SW480 (cell line): ENCODE results near the gene CSNK1E.

ENCODE experiments used
- DNase-seq: peaks from one replicate; pipeline ENCODE4 v3.0.0-alpha.2; 2016; ENCODE audit warnings: low spot score

CSNK1E gene

GRCh38 chr22:38249803-38250642 lies 67.2 kb downstream of the CSNK1E start:
- DNase-seq, result no peak

GRCh38 chr22:38249301-38249700 lies 67.9 kb downstream of the CSNK1E start:
- DNase-seq, result no peak

DNA sequence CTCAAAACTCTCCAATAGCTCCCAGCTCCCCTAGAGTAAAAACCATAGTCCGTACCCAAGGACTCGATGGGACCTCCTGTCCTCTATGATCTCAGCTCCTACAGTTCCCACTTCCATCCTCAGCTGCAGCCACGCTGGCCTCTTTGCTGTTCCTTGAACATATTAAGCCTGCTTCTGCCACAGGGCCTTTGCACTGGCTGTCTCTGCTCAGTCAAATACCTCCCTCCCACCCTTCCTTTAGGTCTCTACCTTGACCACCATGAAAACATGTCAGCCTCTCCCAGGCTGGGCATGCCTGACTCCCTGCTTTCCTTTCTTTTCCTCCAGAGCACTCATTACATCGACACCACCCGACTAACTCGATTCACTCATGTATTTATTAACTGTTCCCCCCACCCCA lies 69.0 kb downstream of the CSNK1E start:
- no peak for DNase-seq

- DNase-seq, result no peak
Observed at GRCh38 chr22:38247713-38248112, 69.5 kb downstream of the CSNK1E start.

DNA sequence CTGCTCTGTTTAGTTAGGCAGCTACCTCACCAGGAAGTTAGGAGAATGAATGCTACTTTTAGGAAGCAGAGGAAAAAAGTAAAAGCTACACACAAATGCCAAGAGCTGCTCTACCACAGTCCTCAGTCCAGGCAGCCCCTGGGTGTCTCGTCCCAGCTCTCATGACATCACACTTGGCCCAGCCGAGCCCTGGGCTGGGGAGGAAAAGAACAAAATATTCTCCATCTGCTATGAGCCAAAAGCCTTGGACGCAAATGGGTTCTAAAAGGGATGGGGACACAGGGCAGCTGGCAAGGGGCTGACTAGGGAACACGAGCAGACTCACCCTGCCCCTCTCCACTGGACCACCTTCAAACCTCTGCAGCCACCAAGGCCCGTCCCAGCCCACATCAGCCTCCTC lies 70.5 kb downstream of the CSNK1E start:
- DNase-seq, result no peak

DNA sequence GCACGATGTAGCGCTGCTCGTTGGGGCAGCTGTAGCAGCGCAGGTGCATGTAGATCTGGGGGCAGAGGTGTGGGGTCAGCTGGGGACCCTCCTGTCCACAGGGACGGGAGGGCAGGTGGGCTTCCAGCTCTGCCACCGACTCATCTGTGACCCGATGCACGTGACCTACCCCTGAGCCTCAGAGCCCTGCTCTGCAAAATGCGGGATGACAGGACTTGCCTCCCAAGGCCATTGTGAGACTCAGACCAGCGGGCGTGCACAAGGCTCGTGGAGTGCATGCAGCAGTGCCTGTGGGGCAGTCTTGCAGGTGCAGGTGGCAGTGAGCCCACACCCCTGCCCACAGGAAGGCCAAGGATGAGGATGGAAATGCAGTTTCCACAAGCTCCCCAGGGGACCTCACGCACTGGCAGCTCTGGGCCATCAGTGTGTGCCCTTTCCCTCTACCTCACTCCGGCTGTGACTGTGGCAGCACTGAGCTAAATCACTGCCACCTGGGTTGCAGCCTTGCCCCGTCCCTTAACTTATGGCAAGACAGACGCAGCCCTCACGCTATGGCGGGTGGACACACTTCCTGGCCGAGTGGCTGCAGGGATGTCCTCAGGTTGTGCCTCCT lies 71.1 kb downstream of the CSNK1E start:
- no peak for DNase-seq

DNA sequence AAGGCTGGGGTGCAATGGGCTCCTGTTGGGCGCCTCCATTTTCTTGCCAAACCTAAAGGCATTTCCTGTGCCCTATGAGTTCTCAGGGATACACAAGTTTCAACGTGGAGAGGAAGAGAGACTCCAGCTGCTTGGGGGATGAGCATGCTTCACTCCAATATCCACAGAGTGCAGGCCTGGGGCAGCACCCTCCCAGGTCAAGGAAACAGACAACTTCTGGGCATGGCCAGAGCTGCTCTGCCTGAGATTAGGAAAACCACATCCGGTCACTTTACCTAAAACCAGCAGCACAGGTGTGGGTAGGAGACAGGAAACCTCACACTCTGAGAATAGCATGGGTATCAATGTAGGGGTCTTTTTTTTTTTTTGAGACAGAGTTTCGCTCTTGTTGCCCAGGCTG lies 73.1 kb downstream of the CSNK1E start:
- DNase-seq, result no peak

DNA sequence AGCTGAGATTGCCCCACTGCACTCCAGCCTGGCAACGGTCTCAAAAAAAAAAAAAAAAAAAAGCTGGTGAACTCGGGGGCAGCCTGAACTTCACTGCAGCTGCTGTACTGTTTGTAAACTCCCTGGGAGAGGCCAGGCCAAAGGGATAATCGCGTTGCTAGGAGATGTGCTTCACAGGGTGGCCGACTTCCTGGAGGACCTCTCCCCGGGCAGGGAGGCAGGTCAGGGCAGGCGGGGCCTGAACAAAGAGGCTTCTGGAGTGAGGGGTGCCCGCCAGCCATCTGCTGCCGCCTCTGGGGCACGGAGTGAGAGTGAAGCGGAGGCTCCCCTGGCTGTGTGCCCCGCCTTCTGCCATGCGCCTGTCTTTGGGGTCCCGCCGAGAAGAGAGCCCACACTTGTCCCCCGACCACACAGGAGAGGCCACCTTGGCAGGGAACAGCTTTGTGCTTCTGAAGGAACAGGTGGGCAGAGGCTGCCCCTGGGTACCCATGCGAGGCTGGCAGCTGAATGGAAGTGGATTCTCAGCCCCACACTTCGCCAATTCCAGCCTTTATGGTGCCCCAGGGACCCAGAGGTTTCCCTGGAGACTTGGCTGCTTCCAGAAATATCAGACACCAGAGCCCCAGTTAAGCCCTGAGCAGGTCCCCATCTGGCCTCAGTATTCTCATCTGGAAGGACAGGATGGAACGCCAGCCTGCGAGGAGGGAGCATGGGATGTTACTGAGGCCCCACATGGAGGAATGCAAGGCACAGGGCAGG lies 74.0 kb downstream of the CSNK1E start:
- DNase-seq, result peak; percentile 76

DNA sequence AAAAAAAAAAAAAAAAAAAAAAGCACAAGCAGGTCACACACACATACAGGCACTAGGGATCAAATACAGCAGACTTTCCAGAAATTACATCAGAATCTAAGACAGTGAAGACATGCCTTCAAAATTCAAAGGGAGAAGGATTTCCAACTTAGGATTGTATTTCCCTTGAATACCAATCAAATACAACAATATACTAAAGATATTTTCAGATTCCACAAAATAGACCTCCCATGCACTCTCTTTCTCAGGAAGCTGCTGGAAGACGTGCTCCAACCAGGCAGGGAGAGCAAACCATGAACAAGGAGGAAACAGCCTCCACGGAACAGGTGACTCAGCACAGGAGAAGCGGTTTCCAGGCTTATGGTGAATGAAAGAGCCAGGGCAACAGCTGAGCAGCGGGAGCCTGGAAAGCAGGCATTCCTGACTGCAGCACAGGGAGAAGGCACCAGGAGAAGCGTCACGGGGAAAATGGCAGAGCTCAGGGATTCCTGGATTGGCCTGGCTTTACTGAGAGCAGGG lies 76.4 kb downstream of the CSNK1E start:
- DNase-seq, result peak; percentile 72
